Activated effector memory CD4-positive, alpha-beta T cell treated with Interleukin-2 at 50 U/mL for 16 hours (primary cell): ENCODE measurements around the gene CPNE5.
"Not testable (repeated sequence)": the region's sequence is repeated elsewhere in the genome, so short reads cannot be mapped to it uniquely, and the experiment has no call there.

Experiments used
- DNase-seq: peaks from one replicate; pipeline ENCODE4 v3.0.0-alpha.2; 2020

CPNE5 gene

DNA sequence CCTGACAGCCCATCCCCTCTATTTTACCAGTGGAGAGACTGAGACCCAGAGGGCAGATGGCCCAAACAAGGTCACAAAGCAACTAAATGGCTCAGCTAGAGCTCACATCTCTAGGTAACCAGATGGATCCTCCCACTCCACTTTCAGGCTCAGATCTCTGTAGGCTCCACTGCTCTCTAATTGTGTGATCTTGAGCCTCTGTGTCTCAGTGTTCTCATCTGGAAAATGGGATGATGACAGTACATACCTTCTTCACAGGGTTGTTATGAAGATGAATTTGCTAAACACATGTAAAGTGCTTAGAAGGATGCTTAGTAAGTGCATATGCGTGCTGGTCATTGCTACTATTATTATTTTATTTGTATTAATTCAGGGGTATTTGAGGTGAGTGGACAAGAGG is 101.1 kb downstream of the CPNE5 start:
- no peak for DNase-seq

DNA sequence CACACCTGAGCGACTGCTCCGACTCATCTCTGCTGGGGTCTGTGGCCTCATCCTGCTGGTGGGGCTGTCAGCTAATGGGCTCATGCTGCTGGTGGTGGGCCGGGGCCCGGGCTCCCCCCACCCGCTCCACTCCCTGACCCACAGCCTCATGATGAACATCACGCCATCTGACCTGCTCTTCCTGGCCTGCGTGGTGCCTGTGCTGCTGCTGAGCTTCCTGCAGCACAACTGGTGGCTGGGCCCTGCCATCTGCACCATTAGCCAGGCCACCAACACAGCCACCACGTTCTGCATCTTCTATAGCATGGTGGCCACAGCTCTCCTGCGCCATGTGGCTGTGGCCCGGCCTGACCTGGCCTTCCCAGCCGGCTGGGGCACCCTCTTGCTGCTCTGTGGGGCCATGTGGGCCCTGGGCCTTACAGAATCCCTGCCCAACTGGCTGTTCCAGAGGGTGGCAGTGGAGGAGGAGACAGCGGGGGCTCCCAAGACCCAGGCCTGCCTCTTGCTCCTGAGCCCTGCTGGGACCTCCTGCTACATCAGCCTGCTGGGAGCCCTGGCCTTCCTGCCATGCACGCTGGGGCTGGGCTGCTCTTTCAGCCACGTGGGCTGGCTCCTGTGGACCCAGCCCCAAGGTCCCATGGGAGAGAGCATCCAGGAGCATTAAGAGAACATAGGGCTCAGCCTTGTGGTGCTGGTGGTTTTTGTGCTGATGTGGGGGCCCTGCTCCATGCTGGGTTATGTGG is 102.0 kb downstream of the CPNE5 start:
- no peak for DNase-seq

DNA sequence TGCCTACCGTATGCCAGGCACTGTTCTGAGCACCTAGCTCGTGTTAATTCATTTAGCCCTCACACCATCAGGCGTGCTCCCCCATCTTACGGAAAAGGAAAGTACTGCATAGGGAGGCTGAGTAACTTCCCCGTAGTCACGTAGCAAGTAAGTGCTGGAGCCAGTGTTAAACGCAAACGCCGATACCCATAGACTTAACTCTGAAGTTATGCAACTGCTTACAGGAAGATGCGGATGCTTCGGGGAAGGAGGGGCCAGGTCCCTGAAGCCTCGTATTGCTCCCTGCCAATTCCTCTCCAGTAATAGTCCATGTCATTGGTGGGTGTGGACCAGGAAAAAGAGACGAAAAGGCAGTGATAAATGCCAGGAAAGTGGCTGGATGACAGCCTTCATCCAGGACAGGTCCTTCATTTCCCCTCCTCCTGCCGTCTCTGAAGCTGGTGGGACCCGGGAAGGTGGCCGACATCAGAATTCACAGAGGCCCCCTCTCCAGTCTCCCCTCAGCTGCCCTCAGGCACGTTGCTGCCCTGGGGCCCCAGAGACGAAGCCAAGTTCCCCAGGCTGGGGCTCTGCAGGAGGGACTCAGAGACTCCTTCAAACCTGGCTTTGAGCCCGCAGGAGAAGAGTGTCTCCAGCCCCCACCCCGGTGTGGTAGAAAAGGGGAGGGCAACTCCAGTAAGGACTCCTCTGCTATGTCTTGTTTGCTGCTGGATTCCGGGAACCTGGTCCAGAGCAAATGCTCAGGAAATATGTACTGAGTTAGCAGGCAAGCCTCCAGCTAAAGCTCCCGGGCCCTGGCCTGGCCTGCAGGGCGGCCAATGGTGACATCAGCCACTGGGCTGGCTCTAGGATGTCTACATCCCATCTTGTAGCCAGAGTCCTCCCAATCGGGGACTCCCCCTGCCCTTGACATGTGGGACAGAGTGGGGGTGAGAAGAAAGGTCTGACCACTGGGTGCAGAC is 103.9 kb downstream of the CPNE5 start:
- DNase-seq = no peak

DNA sequence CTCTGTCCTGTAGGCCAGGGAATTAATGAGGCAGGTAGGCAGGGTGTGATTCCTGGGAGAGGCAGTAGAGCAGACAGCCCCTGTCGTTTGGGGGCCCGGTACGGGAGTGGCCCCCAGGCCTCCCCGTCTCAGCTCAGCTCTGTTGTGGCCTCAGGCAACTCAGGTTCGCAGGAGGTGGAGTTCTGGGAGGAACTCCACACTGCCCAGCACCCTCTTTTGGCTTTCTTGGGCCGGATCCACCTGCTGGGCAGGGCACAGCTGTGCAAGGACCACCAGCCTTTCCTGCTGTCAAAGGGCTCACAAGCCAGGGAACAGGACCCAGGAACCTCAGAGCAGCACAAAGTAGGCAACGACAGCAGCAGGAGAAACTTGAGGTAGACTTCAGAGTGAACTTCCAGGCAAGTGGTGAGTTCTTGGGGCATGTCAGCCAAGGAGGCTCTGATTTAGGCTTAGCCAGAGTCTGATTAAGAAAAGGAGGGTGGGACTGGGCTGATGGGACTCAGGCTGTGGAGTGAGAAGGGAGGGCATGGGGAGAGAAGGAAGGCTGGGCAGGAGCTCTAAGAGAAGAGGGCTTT is 104.7 kb downstream of the CPNE5 start:
- no peak for DNase-seq

DNA sequence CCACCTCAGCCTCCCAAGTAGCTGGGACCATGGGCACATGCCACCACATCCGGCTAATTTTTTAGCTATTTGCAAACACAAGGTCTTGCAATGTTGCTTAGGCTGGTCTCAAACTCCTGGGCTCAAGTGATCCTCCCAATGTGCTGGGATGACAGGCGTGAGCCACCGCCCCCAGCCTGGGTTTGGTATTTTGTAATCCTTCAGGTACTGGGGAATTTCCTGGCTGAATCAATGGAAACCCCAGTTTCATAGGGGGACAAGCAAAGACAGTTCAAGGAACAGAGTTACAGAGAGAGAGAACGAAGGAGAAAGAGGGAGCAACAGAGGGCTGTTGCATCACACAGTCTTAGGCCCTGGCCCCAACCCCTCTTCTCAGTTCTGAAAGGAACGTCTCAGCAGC is 105.9 kb downstream of the CPNE5 start:
- DNase-seq = no peak

DNA sequence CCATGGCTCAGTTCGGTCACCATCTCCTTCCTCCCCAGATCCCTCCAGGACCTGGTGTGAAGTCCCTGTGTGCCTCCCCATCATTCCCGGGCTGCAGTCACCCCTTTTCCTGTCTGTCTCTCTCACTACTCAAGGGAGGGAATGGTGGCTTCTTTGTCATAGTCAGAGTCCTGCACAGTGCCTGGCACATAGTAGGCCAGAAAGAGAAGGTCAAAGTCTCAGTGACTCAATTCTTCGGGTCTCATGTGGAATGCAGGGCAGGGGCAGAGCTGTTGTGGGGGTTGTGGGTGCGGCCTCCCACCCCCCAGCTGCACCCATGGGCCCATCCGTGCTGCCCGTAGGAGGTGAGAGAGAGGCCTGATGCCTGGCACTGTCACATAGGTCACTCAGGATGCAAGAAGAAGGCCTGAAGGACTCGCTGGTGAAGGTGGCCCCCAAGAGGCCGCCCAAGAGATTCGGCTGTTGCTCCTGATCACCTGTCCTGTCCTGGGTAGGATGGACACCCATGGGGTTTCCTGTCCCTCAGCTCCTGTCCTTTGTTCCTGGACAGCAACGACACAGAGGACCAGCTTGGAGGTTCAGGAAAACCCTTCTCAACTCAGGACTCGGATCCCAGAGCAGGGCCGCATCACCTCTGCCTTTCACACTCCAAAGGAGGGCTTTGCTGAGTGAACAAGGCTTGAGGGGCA is 107.5 kb downstream of the CPNE5 start:
- no peak for DNase-seq

DNA sequence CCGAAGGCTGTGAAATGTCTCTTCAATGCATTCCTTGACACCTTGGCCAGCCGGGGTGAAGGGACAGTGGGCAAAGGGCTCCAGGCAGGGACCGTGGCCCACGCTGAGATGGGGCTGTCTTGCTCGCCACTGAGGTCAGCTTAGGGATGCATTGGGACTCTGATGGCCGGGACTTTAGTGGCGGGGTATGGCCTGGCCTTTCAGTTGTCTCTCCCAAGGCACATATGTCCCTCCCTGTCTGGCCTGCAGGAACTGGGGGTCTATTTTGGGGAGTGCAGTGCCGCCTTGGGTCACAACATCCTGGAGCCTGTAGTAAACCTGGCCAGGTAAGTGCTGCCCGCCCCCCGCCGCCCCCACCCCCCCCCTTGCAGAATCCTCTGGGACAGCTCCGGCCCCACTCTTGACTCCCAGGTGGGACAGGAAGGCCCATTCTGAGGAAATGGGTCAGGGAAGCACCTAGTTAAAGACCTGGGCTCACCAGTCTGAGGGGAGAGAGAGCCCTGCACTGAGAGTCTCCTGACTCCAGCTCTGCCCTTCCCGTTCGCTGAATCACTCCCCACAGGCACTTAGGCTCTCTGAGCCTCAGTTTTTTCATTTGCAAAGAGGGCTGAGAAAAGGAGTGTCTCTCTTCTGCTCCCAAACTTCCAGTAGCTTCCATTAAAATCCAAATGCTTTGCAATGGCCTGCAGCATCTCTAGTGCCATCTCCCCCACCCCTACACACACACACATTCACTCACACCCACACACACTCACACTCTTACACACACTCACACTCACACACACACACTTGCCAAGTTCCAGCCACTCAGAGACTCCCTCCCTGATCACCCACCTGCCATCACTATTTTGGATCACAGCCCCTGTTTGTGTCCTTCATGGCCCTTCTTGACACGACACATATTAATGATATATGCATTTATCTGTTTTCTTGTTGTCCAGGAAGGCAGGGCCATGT is 108.5 kb downstream of the CPNE5 start:
- DNase-seq = no peak

DNA sequence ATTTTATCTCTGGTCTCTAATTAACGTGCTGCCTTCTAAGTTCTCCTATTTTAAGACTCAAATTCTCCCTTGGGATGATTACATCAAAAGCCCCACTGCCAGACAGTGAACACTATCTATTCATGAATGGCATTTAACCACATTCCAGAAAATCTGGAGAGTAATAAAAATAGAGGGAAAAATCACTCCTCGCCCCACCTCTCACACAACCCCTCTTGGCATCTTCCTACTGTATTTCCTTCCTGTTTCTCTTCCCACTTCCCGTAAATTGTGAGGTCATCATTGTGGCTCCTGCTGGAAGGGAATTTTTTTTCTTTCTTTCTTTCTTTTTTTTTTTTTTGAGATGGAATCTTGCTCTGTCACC is 110.1 kb downstream of the CPNE5 start:
- DNase-seq = no peak

DNA sequence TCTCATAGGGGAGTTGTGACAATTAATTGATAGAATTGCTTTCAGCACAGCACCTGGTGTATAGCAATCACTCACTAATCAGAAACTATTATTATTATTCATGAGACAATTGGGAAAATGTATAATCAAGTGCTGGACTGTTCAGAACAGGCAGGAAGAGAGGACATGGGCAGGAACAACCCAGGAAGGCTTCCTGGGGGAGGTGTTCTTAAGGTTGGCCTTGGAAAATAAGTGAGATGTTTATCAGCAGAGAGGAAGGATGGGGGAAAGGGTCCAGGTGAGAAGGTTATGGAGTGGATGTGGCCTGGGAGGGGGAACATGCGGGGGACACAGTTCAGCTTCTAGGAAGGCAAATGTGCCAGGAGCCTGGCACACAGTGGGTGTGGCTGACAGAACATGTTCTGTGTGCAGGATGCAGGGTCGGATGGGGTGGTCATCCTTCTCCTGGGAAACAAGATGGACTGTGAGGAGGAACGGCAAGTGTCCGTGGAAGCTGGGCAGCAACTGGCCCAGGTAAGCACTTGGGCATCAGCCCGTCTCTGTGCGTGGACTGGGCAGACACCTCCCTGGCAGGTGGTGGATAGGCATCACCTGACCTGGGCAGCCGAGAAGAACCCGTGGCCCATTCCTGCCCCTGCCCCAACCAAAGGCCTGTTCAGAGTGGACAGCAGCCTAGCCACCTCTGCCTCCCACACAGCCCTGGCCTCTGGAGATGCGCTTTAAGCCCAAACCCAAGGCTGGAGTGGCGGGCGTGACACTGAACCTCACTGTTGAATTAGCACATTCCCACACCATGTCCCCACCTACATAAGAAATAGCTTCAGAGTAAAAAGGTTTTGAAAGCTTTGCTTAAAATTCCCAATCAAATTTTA is 110.7 kb downstream of the CPNE5 start:
- no peak for DNase-seq

DNA sequence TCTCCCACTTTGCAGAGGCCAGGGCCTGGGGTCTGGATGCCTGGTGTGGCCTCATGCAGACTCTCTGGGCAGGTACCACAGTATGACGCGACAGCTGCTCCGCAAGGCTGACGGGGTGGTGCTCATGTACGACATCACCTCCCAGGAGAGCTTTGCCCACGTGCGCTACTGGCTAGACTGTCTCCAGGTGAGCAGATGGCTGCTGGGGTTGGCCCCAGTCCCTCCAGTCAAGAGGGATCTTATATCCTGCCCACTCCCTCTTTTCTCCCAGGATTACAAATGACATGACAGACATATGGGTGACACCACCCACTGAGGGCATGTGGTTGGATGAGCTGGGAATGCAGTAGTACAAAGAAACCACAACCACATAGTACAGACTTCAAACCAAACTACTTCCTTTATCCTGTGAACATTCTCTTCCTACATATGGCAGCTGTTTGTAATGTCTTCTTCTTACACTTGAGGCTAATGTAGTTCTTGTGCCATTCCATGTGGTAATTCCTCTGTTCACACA is 111.7 kb downstream of the CPNE5 start:
- no peak for DNase-seq

DNA sequence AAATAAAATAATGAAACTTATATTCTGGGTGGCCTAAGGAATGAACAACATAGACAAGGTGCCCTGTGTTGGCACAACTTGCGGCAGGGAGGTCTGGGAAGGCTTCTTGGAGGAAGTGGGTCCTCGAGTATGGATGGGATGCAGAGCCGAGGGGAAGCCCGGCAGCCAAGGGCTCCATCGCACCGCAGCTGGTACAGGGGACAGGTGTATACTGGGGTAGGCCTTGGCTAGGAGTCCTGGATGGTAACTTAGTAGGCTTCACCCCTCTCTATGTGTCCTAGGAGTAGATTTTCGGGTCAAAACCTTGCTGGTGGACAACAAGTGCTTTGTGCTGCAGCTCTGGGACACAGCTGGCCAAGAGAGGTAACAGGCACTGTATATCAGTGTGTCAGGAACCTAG is 113.7 kb downstream of the CPNE5 start:
- DNase-seq = no peak

DNA sequence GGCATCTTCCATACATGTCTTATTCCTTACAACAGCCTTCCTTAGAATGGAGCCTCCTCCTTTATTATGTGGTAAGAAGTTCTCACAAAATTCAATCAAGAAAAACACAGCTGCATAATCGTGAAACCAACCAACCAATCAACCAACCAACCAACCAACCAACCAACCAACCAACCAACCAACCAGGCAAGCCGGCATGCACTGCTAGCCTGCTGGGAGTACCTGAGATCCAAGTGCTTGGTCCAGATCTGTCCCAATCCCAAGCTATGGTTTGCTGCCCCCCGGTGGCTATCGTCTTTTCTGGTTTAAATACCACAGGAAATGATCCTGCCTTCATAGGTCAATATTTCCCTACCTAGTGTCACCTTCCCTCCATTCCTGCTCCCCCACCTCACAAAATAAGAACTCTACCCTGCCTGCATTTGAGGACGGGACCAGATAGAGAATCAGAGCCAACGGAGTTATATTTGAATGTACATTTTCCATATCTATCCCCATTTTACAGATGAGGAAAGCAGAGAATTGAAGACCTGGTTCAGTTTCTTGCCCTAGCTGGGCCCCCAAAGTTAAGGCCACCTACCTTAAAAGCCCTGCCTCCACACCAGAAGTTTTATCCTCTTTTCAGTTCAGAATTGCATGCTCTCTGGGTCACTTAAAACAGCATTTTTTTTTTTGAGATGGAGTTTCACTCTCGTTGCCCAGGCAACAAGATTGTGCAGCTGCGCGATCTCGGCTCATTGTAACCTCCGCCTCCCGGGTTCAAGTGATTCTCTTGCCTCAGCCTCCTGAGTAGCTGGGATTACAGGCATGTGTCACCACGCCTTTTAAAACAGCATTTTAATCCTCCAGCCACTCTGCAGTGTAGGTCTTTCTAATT is 114.5 kb downstream of the CPNE5 start:
- DNase-seq = no peak

DNA sequence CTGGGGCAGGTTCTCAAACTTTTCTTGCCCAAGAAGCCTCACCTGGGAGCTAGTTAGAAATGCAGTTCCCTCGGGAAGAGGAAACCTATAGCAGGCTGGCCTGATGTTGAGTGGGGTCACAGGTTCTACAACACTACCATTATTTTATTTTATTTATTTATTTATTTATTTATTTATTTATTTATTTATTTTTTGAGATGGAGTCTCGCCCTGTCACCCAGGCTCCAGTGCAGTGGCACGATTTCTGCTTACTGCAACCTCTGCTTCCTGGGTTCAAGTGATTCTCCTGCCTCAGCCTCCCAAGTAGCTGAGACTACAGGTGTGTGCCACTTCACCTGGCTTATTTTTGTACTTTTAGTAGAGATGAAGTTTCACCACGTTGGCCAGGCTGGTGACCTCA is 115.3 kb downstream of the CPNE5 start:
- not testable (repeated sequence) for DNase-seq

DNA sequence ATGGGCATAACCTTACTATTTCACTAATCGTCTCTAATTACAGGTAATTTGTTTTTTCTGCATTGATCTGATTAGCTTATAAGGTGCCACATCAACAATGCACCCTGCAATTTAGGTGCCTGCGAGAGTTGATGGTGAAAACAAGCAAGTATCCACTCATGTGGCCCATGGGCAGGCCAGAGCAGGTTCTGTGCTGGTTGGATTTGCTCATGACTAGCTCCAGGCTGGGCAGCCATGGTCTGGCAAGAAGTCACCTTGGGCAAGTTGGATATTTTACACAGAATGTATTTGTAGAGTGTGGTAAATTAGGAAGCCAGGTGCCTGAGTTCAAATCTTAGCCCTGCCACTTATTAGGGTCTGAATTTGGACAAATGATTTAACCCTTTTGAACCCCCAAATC is 116.4 kb downstream of the CPNE5 start:
- no peak for DNase-seq

DNA sequence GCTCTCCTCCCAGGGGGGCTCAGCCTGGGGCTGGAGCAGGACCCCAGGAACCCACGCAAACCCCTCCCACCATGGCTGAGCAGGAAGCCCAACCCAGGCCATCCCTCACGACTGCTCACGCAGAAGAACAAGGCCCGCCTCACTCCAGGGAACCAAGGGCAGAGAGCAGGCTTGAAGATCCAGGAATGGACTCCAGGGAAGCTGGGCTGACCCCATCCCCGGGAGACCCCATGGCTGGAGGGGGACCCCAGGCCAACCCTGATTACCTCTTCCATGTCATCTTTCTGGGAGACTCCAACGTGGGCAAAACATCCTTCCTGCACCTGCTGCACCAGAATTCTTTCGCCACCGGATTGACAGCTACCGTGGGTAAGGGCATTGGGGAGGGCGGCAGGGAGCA is 116.9 kb downstream of the CPNE5 start:
- DNase-seq = no peak

DNA sequence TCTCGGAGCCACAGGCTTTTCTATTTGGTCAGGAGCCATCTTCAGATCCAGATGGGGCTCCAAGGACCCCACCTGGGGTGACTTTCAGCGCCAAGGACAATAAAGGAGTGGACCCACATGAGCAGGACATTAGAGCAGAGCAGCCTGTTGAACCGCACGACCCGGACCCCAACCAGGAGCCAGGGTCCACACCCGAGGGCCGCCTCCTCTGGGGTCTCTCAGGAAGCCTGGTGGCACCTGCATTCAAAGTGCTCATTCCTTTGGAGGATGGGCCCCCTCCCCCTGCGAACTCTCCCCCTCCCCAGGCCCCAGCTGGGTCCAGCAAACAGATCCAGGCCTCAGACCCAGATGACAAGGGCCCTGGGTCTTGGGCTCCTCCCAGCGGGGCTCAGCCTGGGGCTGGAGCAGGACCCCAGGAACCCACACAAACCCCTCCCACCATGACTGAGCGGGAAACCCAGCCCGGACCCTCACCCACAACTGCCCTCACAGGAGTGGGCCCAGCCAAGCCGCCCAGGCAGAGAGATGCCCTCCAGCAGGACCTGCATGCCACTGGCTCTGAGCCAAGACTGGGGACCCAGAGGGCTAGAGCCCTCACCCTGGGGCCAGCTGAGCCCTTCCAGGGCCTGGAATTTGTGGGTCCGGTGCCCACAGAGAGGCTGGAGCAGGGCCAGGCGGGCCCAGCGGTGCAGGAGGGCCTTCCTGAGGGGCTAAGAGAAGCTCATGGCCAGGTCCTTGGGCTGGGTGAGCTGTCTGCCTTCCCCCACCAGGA is 117.7 kb downstream of the CPNE5 start:
- DNase-seq = no peak

DNA sequence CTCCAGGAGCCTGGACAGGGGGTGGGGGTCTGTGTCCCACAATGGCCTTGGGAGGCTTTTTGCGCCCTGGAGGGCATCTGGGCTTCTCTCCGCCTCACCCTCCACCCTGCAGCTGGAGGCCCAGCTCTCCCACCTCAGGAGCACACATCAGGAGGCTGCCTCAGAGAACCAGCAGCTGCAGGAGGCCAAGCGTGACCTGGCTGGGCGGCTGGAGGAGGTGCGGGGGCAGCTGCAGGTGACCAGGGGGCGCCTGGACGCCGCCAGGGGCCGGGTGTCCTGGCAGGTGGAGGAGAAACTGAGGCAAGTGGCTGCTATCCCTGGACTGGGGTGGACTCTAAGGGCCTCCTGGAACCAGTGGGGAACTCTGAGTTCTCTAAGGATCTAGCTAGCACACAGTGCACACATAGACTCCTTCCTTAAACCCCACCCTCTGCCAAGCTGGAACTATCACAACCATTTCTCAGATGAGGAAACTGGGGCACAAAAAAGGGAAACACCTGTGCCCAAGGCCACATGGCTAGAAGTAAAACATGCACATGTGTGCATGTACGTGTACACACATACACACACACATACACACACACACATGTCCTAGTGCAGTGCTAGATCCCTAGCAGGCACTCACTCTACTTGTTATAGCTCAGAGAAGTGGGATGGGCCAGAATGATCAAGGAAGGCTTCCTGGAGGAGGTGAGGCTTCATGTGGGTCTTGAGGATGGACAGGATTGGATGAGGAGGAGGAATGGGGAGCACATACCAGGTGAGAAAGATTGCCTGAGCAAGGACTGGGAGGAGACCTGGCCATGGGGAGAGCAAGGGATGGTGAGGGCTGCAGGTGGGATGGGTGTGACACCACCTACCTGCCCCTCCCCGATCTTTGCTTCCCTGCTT is 118.7 kb downstream of the CPNE5 start:
- no peak for DNase-seq

DNA sequence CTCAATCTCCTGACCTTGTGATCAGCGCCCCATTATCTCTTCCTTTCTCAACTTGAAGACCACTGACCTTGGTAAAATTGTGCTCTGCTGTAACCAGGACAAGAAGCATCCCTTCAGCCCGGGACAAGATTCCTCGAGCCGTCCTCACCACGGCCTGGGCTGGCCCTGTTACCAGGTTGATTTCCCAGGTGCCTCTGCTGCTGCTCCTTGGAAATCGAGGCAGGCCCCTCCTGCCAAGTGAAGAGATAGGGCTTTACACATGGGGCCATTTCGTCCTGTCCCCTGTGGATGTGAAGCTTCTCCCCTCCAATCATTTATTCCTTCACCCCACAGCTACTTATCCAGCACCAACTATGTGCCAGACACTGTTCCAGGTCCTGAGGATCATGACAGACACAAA is 120.1 kb downstream of the CPNE5 start:
- DNase-seq = no peak
